GM23338 (cell line): ENCODE data around the gene PGM3. TPM values are rescaled to one million over a fixed set of nuclear protein-coding genes. Genes with fewer than 3 reads are reported as not detected.

Experiments
- ATAC-seq: fragments of 200-7000 bp; cut with Tn5 transposase; 3 replicates; pipeline ENCODE4 v1.9.1; 2020
- DNase-seq: peaks from one replicate; pipeline ENCODE4 v3.0.0-alpha.2; 2015; ENCODE audit warnings: low spot score
- H2AFZ ChIP-seq: fragments of 200-600 bp; sonication (generic); 2 replicates; pipeline ENCODE4 v1.8.0; 2016; ENCODE audit warnings: antibody characterized with exemption, mild to moderate bottlenecking, moderate library complexity
- H3F3A ChIP-seq: fragments of 200-600 bp; sonication (generic); replicated peaks from 2 replicates; pipeline ENCODE4 v1.8.0; 2017; ENCODE audit warnings: antibody characterized with exemption, mixed run types, low read depth
- H3K27ac ChIP-seq: fragments of 200-600 bp; sonication (generic); 2 replicates; pipeline ENCODE4 v1.6.1; 2016; ENCODE audit warnings: low read depth
- H3K27me3 ChIP-seq: fragments of 200-600 bp; sonication (generic); 2 replicates; pipeline ENCODE4 v1.8.0; 2016; ENCODE audit warnings: mild to moderate bottlenecking, mixed run types, moderate library complexity; ENCODE audit not compliant: insufficient read depth
- H3K36me3 ChIP-seq: fragments of 200-600 bp; sonication (generic); 2 replicates; pipeline ENCODE4 v1.8.0; 2016; ENCODE audit warnings: mild to moderate bottlenecking; ENCODE audit not compliant: insufficient read depth
- H3K4me1 ChIP-seq: fragments of 200-600 bp; sonication (generic); 2 replicates; pipeline ENCODE4 v1.8.0; 2016; ENCODE audit warnings: mild to moderate bottlenecking, moderate library complexity; ENCODE audit not compliant: insufficient read depth
- H3K4me2 ChIP-seq: fragments of 200-600 bp; sonication (generic); 2 replicates; pipeline ENCODE4 v1.7.1; 2017; ENCODE audit warnings: mixed run types
- H3K4me3 ChIP-seq: fragments of 200-600 bp; sonication (generic); 2 replicates; pipeline ENCODE4 v1.6.1; 2016; ENCODE audit warnings: mixed run types
- H3K79me2 ChIP-seq: fragments of 200-600 bp; sonication (generic); replicated peaks from 2 replicates; pipeline ENCODE4 v1.8.0; 2017; ENCODE audit warnings: mild to moderate bottlenecking; ENCODE audit not compliant: insufficient read depth
- H3K9me2 ChIP-seq: fragments of 200-600 bp; sonication (generic); 2 replicates; pipeline ENCODE4 v1.8.0; 2017; ENCODE audit not compliant: insufficient read depth
- H4K20me1 ChIP-seq: fragments of 200-600 bp; sonication (generic); replicated peaks from 2 replicates; pipeline ENCODE4 v1.8.0; 2017; ENCODE audit warnings: mild to moderate bottlenecking; ENCODE audit not compliant: insufficient read depth
- H3K27ac Mint-ChIP-seq: 2 replicates; pipeline ENCODE4 v1.8.0; 2020; ENCODE audit warnings: inconsistent platforms, mild to moderate bottlenecking, moderate library complexity, mixed read lengths
- H3K27me3 Mint-ChIP-seq: 3 replicates; pipeline ENCODE4 v1.8.0; 2022; ENCODE audit warnings: low read depth, mild to moderate bottlenecking, moderate library complexity, mixed read lengths, inconsistent platforms; ENCODE audit not compliant: insufficient read depth, poor library complexity
- H3K36me3 Mint-ChIP-seq: 3 replicates; pipeline ENCODE4 v1.8.0; 2021; ENCODE audit warnings: low read depth, mild to moderate bottlenecking, inconsistent platforms, moderate library complexity, mixed read lengths
- H3K4me1 Mint-ChIP-seq: 3 replicates; pipeline ENCODE4 v1.8.0; 2020; ENCODE audit warnings: mild to moderate bottlenecking, inconsistent platforms, mixed read lengths
- H3K4me3 Mint-ChIP-seq: 3 replicates; pipeline ENCODE4 v1.8.0; 2021; ENCODE audit warnings: moderate library complexity, mild to moderate bottlenecking, inconsistent platforms, mixed read lengths
- H3K9me3 Mint-ChIP-seq: 3 replicates; pipeline ENCODE4 v1.8.0; 2020; ENCODE audit warnings: moderate library complexity, mild to moderate bottlenecking, inconsistent platforms, mixed read lengths
- EZH2 ChIP-seq: fragments of 200-600 bp; sonication (generic); IDR thresholded peaks from one replicate; pipeline ENCODE4 v1.8.0; 2017; ENCODE audit warnings: antibody characterized with exemption, mild to moderate bottlenecking, low read depth; ENCODE audit not compliant: unreplicated experiment
- JUNB ChIP-seq: IDR thresholded peaks from one replicate; pipeline ENCODE4 v1.6.1; 2016; ENCODE audit warnings: antibody characterized with exemption; ENCODE audit not compliant: unreplicated experiment
- NANOG ChIP-seq: IDR thresholded peaks from 2 replicates; pipeline ENCODE4 v1.6.1; 2016; ENCODE audit warnings: antibody characterized with exemption, borderline replicate concordance
- POLR2AphosphoS5 ChIP-seq: IDR thresholded peaks from 2 replicates; pipeline ENCODE4 v1.6.1; 2016; ENCODE audit warnings: antibody characterized with exemption, low read depth
- ZNF114 ChIP-seq: fragments of 250-450 bp; sonication (Bioruptor Pico); IDR thresholded peaks from 2 replicates; pipeline ENCODE4 v1.5.0; 2020; ENCODE audit warnings: mild to moderate bottlenecking, moderate library complexity
- ZNF331 ChIP-seq: fragments of 250-450 bp; sonication (Bioruptor Pico); IDR thresholded peaks from 2 replicates; pipeline ENCODE4 v1.5.0; 2020; ENCODE audit warnings: low read depth, mild to moderate bottlenecking, moderate library complexity
- polyA plus RNA-seq: library from polyadenylated mRNA; unstranded; fragments of >200 nt; fragmentation: Nextera tagmentation; extraction: Ambion mirVana; gene quantifications from 2 replicates; pipeline ENCODE4 v1.2.1, GENCODE V29; 2016
- total RNA-seq: library from RNA; depleted of rRNA; stranded (reverse); fragments of >200 nt; shearing (Covaris generic); gene quantifications from 2 replicates; pipeline ENCODE4 v1.2.3, GENCODE V29; 2014
- TF ChIP-seq, protein P1 (sequence below), 2 experiments: fragments of 200-600 bp in 1 of 2; sonication (generic) in 1 of 2; conservative IDR thresholded peaks; 2 replicates each; pipeline versions ENCODE4 v1.5.1 to v1.6.1; 2016 to 2017; ENCODE audit warnings: antibody characterized with exemption in 2 of 2, low read depth in 2 of 2, mild to moderate bottlenecking in 2 of 2, moderate library complexity in 1 of 2
- TF ChIP-seq, protein P2 (sequence below): IDR thresholded peaks from one replicate; pipeline ENCODE4 v1.6.1; 2018; ENCODE audit warnings: antibody characterized with exemption; ENCODE audit not compliant: unreplicated experiment
- TF ChIP-seq, protein P3 (sequence below): fragments of 250-450 bp; sonication (Bioruptor Pico); IDR thresholded peaks from 2 replicates; pipeline ENCODE4 v1.5.0; 2020; ENCODE audit warnings: mild to moderate bottlenecking, moderate library complexity

PGM3 gene
- total and polyA plus RNA-seq, 2 experiments from 2014 or later = 23.8 to 35.3 TPM

DNA sequence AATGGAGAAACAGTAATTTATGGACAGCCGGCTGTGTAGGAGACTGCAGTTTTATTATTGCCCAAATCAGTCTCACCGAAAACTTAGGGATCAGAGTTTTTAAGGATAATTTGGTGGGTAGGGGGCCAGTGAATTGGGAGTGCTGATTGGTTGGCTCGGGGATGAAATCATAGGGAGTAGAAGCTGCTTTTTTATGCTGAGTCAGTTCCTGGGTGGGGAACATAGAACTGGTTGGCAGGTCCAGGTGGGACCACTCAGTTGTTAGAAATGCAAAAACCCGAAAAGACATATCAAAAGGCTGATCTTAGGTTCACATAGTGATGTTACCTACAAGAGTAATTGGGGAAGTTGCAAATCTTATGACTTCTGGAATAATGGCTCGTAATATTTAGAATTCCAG is 66.3 kb downstream of the PGM3 start (continued):
- TF ChIP-seq, protein P1, sequence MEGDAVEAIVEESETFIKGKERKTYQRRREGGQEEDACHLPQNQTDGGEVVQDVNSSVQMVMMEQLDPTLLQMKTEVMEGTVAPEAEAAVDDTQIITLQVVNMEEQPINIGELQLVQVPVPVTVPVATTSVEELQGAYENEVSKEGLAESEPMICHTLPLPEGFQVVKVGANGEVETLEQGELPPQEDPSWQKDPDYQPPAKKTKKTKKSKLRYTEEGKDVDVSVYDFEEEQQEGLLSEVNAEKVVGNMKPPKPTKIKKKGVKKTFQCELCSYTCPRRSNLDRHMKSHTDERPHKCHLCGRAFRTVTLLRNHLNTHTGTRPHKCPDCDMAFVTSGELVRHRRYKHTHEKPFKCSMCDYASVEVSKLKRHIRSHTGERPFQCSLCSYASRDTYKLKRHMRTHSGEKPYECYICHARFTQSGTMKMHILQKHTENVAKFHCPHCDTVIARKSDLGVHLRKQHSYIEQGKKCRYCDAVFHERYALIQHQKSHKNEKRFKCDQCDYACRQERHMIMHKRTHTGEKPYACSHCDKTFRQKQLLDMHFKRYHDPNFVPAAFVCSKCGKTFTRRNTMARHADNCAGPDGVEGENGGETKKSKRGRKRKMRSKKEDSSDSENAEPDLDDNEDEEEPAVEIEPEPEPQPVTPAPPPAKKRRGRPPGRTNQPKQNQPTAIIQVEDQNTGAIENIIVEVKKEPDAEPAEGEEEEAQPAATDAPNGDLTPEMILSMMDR (conservative IDR thresholded peaks at IDR 0.05; ENCODE audit: low read depth in 2 of 2) = no peak
- TF ChIP-seq EZH2 (no peak), ZNF114 (no peak)
- TF ChIP-seq, protein P2, sequence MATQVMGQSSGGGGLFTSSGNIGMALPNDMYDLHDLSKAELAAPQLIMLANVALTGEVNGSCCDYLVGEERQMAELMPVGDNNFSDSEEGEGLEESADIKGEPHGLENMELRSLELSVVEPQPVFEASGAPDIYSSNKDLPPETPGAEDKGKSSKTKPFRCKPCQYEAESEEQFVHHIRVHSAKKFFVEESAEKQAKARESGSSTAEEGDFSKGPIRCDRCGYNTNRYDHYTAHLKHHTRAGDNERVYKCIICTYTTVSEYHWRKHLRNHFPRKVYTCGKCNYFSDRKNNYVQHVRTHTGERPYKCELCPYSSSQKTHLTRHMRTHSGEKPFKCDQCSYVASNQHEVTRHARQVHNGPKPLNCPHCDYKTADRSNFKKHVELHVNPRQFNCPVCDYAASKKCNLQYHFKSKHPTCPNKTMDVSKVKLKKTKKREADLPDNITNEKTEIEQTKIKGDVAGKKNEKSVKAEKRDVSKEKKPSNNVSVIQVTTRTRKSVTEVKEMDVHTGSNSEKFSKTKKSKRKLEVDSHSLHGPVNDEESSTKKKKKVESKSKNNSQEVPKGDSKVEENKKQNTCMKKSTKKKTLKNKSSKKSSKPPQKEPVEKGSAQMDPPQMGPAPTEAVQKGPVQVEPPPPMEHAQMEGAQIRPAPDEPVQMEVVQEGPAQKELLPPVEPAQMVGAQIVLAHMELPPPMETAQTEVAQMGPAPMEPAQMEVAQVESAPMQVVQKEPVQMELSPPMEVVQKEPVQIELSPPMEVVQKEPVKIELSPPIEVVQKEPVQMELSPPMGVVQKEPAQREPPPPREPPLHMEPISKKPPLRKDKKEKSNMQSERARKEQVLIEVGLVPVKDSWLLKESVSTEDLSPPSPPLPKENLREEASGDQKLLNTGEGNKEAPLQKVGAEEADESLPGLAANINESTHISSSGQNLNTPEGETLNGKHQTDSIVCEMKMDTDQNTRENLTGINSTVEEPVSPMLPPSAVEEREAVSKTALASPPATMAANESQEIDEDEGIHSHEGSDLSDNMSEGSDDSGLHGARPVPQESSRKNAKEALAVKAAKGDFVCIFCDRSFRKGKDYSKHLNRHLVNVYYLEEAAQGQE = no peak

DNA sequence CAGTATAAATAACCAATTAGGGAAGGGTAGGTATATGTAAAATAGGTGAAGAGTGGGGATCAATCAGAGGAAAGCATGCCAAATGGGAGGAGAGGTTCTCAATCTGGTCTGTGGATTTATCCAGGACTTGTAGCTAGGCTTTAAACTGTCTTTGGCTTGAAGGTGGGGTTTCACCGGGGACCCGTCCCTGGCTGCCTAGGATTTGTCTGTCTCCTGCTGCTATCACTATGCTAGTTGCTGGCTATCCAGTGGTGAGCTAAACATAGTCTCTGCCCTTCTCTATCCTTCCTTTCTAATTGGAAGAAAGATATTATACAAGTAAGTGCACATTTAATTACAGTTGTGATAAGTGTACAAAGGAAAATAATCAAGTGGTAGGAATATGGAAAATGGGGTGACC is 66.8 kb downstream of the PGM3 start:
- Histone ChIP-seq H3K27me3 (no peaks in the 10 kb centered on the region), H3K79me2 (no peaks in the 10 kb centered on the region), H3K4me1 (peaks cover 24% of the 10 kb centered on the region), H4K20me1 (no peaks in the 10 kb centered on the region), H3K9me2 (no peaks in the 10 kb centered on the region), H3K36me3 (peaks cover 24% of the 10 kb centered on the region), H3K4me2 (no peak overlapping the region), H2AFZ (no peak overlapping the region), H3K4me3 (no peak overlapping the region), H3K27ac (peak overlapping the region; percentile 77; the same call in 1 of the 2 replicates), H3F3A (no peaks in the 10 kb centered on the region)
- H3K4me1 Mint-ChIP-seq = peaks cover 16% of the 10 kb centered on the region
- no peak for DNase-seq
- no peaks in the 10 kb centered on the region for H3K27me3 Mint-ChIP-seq
- H3K9me3 Mint-ChIP-seq = no peaks in the 10 kb centered on the region
- no peak overlapping the region for H3K4me3 Mint-ChIP-seq
- H3K36me3 Mint-ChIP-seq = peaks cover 30% of the 10 kb centered on the region
- ATAC-seq = peak; percentile 57; the same call in 2 of the 3 replicates
- H3K27ac Mint-ChIP-seq = peak overlapping the region; percentile 85
- TF ChIP-seq, protein P3, sequence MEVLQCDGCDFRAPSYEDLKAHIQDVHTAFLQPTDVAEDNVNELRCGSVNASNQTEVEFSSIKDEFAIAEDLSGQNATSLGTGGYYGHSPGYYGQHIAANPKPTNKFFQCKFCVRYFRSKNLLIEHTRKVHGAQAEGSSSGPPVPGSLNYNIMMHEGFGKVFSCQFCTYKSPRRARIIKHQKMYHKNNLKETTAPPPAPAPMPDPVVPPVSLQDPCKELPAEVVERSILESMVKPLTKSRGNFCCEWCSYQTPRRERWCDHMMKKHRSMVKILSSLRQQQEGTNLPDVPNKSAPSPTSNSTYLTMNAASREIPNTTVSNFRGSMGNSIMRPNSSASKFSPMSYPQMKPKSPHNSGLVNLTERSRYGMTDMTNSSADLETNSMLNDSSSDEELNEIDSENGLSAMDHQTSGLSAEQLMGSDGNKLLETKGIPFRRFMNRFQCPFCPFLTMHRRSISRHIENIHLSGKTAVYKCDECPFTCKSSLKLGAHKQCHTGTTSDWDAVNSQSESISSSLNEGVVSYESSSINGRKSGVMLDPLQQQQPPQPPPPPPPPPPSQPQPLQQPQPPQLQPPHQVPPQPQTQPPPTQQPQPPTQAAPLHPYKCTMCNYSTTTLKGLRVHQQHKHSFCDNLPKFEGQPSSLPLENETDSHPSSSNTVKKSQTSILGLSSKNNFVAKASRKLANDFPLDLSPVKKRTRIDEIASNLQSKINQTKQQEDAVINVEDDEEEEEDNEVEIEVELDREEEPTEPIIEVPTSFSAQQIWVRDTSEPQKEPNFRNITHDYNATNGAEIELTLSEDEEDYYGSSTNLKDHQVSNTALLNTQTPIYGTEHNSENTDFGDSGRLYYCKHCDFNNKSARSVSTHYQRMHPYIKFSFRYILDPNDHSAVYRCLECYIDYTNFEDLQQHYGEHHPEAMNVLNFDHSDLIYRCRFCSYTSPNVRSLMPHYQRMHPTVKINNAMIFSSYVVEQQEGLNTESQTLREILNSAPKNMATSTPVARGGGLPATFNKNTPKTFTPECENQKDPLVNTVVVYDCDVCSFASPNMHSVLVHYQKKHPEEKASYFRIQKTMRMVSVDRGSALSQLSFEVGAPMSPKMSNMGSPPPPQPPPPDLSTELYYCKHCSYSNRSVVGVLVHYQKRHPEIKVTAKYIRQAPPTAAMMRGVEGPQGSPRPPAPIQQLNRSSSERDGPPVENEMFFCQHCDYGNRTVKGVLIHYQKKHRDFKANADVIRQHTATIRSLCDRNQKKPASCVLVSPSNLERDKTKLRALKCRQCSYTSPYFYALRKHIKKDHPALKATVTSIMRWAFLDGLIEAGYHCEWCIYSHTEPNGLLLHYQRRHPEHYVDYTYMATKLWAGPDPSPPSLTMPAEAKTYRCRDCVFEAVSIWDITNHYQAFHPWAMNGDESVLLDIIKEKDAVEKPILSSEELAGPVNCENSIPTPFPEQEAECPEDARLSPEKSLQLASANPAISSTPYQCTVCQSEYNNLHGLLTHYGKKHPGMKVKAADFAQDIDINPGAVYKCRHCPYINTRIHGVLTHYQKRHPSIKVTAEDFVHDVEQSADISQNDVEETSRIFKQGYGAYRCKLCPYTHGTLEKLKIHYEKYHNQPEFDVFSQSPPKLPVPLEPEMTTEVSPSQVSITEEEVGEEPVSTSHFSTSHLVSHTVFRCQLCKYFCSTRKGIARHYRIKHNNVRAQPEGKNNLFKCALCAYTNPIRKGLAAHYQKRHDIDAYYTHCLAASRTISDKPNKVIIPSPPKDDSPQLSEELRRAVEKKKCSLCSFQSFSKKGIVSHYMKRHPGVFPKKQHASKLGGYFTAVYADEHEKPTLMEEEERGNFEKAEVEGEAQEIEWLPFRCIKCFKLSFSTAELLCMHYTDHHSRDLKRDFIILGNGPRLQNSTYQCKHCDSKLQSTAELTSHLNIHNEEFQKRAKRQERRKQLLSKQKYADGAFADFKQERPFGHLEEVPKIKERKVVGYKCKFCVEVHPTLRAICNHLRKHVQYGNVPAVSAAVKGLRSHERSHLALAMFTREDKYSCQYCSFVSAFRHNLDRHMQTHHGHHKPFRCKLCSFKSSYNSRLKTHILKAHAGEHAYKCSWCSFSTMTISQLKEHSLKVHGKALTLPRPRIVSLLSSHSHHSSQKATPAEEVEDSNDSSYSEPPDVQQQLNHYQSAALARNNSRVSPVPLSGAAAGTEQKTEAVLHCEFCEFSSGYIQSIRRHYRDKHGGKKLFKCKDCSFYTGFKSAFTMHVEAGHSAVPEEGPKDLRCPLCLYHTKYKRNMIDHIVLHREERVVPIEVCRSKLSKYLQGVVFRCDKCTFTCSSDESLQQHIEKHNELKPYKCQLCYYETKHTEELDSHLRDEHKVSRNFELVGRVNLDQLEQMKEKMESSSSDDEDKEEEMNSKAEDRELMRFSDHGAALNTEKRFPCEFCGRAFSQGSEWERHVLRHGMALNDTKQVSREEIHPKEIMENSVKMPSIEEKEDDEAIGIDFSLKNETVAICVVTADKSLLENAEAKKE (CRISPR knock-in tag) = no peak
- TF ChIP-seq POLR2AphosphoS5 (no peak), ZNF331 (CRISPR knock-in tag) (no peak), JUNB (no peak), NANOG (no peak)
- TF ChIP-seq, protein P2 = no peak
